GM21381 (cell line): Measurements from ENCODE around the gene IGDCC3.

Experiments
- ATAC-seq: cut with Tn5 transposase; IDR thresholded peaks from one replicate; pipeline ENCODE4 v1.9.1; 2021; ENCODE audit warnings: mild to moderate bottlenecking, moderate library complexity; ENCODE audit not compliant: unreplicated experiment

Gene IGDCC3

DNA sequence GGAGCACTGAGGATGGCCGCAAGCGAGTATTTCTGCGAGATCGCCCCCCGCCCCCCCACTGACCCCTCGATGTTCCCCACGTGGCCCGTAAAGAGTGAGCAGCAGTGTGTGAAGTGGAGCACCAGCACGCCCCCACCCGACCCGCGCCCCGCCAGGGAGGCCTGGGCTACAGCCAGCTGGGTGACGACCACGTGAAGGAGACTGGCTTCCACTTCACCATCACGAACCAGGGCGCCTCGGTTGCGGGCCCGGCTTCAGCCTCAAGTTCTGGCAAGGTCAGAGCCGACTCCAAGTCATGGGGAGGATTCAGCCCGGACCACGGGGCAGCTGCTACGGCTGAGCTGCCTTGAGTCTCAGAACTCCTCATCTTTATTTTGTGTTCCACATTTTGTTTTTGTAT, 75.7 kb downstream of the IGDCC3 start:
- ATAC-seq, result no peak

DNA sequence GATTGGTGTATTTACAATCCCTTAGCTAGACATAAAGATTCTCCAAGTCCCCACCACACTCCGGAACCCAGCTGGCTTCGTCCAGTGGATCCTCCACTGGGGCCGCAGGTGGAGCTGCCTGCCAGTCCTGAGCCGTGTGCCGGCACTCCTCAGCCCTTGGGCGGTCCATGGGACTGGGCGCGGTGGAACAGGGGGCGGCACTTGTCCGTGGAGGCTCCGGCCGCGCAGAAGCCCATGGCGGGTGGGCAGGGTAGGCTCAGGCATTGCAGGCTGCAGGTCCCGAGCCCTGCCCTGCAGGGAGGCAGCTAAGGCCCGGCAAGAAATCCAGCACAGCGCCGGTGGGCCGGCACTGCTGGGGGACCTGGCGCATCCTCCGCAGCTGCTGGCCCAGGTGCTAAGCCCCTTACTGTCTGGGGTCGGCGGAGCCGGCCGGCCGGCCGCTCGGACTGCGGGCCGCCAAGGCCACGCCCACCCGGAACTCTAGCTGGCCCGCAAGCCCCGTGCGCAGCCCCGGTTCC, 76.8 kb downstream of the IGDCC3 start:
- no peak for ATAC-seq

DNA sequence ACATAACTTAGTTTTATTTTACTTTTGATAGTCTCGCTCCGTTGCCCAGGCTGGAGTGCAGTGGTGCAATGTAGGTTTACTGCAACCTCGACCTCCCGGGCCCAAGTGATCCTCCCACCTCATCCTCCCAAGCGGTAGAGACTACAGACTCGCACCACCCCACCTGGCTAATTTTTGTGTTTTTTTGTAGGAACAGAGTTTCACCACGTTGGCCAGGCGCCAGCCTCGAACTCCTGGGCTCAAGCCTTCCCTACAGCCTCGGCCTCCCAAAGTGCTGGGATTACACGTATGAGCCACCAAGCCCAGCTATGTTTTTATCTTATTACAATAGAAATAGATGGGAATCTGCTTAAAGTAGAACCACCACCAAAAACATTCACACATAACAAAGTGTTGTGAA, 79.1 kb downstream of the IGDCC3 start:
- ATAC-seq, result no peak

DNA sequence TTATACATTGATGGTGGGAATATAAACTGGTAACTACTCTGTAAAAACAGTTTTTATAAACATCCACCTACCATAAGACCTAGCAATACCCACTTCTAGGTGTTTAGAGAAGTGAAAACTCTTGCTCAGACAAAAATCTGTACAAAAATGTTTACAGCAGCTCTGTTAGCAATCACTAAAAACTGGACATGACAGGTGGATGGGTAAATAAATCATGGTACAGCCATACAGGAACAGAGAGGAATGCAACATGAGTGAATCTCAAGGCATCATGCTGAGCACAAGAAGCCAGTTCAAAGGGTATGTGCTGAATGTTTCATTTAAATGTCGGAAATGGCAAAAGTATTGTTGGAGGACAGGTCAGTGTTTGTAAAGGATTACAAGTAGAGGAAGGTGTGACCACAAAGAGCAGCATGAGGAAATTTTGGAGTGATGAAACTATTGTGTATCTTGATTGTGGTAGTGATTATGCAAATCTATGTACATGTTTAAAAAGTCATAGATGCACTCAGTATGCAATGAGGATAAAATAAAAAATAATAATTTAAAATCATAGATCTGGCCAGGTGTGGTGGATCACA, 84.8 kb downstream of the IGDCC3 start:
- ATAC-seq, result no peak

DNA sequence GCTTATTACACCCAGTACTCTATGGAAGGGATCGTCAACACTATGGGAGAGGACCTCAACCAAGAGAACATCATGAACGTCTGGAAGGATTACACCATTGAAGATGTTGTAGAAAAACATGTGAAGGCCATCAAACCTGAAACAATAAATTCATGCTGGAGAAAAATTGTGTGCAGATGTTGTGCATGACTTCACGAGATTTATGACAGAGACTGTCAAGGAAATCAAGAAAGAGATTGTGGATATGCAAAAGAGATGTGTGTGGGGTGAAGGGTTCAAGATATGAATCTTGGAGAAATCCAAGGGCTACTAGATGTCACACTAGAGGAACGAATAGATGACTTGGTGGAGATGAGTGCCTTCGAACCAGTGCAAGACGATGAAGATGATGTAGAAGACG, 87.6 kb downstream of the IGDCC3 start:
- ATAC-seq, result no peak

DNA sequence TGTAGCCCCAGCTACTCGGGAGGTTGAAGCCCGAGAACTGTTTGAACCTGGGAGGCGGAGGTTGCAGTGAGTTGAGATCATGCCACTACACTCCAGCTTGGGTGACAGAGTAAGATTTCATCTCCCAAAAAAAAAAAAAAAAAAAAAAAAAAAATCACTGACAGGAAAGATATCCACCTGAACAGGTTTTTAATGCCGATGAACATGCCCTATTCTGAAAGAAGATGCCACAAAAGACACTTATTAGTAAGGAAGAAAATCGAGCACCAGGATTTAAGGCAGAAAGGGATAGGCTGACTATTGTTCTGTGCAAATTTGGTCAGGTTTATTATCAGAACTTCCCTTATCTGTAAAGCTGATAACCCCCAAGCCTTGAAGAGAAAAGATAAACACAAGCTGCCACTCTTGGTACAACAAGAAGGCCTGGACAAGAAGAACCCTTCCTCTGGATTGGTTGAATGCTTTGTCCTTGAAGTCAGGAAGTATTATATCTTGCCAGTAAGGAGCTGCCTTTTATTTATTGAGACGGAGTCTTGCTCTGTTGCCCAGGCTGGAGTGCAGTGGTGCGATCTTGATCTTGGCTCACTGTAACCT, 88.4 kb downstream of the IGDCC3 start:
- ATAC-seq, result no peak

DNA sequence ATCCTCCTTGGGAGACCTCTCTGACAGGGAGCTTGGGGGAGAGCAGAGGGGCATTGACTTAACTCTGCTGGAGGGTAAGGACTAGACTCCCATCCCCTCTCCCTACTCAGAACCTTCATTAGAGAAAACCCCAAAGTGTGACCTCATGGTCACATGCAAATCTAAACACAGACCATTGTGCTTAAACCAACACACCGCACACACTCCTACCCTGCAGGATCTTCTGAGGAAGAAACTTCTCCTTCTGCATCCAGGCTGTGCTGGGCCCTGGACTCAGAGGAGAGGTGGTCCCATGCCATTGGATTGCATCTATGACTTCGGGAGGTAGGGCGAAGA, 90.3 kb downstream of the IGDCC3 start:
- no peak for ATAC-seq

DNA sequence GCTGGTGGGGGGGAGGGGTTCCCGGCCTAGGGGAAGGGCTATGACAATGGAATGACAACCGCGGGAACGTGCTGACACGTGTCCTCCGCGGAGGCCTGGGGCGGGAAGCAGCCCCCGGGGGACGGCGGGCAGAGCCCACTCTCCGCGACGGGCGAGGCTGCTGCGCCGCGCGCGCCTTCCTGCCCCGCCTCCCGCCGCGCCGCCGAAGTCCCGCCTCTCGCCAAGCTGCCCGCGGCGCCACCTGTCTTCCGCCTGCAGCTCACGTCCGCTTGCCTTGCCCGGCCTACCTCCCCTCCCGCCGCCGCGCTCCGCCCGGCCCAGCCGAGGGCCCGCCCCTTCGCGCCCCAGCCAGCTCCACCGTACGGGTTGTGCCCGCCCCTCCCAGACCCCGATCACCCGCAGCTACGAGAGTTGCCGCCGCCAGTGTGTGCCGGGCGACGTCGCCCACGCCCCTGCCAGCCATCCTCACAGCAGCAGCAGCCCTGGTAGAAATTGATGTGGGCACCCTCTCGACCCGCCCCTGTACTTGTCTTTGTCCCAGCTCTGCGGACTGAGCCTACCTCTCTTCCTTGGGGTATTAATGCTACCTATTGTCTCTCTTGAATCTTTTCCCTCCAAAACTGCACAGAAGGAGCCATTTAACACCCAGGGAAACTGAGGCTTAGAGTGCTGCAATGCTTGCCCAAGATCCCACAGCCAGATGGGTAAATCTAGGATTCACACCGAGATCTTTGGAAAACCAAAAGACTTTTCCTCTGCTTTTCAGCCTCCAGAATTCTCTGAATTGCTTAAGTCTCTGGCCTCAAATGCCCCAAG, 90.9 kb downstream of the IGDCC3 start, which contains the start of gene PARP16:
TSS of gene PARP16 (minus strand) at position 180 of the 816 bp plus-strand sequence. CDS start 457 bp downstream, outside the sequence.
- peak; percentile 90 for ATAC-seq

DNA sequence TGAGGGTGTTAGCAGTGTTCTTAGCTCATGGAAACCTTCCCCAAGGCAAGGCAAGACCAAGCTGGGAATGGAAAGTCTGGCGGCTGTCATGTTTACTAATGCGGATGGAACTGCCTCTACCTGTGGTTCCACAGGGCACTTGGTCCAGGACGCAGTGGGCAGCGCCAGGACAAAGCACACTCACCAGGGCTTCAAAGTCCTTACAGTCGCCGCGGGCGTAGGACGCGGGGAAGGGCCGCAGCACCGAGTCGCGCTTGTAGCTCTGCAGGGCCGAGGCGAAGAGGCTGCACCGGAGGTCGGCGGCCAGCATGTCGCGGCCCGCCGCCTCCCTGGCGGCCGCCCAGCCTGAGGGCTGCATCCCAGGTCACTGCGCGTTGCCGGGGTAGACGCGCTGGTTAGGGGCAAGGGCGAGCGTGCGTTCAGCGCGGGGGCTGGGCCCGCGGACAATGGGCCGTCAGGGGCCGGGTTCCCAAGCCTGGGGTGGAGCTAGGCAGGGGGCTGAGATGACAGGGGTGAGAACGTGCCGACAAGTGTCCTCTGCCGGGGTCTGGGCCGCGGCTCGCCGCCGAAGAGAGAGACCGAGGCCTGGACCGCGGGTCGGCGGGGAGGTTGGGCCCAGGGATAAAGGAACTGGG, 91.6 kb downstream of the IGDCC3 start:
- no peak for ATAC-seq

DNA sequence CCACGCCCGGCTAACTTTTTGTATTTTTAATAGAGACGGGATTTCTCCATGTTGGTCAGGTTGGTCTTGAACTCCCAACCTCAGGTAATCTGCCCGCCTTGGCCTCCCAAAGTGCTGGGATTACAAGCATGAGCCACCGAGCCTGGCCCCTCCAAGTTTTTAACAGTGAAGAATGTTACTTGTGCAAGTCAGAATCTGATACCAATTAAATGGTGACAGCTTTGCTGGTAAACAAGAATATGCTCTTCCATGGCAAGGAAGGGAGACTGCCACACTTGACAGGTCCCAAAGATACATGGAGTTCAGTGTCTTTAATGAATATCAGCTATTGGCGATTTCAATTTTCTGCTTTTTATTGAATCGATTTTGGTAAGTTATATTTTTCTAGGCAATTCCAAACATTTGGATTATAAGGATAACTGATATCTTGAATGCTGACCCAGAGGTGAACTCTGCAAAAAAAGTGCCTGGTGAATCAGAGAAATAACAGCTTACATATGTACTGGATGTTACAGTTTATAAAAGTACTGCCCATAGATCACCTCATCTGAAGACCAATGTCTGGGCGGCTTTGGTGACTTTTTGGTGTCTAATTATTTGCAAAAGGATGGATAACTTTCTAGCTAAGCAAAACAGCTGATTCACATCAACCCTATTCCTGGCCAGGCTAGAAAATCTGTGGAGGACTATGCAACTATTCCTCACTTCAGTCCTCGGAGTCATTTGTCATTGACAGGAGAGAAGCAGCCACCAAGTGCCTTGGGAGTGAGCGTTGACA, 92.3 kb downstream of the IGDCC3 start:
- no peak for ATAC-seq

DNA sequence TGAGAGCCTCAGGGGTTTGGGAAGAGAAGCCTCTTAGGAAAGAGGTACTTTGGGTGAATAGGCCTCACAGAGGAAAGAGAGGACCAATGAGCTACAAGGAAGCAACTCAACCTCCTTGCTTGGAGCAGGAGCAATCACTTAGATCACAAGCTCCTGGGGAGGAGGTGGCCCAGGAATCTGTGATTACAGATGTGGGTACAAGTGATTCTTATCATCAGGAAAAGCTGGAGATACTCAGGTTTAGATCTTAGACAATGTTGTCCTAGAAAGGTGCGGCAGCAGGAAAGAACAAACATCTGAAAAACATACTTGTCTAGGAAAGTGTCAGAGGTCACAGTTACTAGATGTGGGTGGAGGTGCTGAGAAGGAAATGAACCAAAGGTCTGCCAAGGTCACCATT, 99.3 kb downstream of the IGDCC3 start:
- no peak for ATAC-seq
